ENCODE measurements around the gene USP11. TPM values are rescaled to one million over a fixed set of nuclear protein-coding genes. Genes with fewer than 3 reads are reported as not detected.

USP11 gene
- total RNA-seq, 1 donor from 2014 or later: 106 TPM

DNA sequence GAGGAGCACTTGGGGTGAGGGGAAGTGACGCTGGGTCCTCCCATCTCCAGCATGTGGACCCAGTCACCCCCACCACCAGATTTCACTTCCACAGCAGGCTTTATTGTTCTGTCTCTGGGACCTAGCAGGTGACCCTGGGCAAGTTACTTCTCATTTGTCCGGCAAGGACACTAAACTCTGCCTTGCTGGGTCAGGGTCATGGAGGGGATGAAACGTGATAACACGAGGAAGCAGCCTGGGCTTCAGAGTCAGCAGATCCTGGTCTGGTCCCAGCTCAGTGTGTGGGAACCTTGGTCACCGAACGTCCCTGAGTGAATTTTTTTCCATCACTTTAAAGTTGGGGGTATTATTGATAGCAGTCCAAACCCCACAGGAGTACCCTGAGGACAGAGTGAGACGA lies 35.3 kb upstream of the USP11 start:
- H3K4me2 ChIP-seq: peak overlapping the region; percentile 99
- no peaks in the 10 kb centered on the region for H3K9me3 Mint-ChIP-seq
- peak overlapping the region; percentile 61 for H3K27ac Mint-ChIP-seq
- peaks cover 2% of the 10 kb centered on the region for H3K27me3 ChIP-seq
- TF ChIP-seq, protein P1, sequence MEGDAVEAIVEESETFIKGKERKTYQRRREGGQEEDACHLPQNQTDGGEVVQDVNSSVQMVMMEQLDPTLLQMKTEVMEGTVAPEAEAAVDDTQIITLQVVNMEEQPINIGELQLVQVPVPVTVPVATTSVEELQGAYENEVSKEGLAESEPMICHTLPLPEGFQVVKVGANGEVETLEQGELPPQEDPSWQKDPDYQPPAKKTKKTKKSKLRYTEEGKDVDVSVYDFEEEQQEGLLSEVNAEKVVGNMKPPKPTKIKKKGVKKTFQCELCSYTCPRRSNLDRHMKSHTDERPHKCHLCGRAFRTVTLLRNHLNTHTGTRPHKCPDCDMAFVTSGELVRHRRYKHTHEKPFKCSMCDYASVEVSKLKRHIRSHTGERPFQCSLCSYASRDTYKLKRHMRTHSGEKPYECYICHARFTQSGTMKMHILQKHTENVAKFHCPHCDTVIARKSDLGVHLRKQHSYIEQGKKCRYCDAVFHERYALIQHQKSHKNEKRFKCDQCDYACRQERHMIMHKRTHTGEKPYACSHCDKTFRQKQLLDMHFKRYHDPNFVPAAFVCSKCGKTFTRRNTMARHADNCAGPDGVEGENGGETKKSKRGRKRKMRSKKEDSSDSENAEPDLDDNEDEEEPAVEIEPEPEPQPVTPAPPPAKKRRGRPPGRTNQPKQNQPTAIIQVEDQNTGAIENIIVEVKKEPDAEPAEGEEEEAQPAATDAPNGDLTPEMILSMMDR (IDR thresholded peaks at IDR 0.05): no peak
- TF ChIP-seq EZH2phosphoT487 (IDR thresholded peaks at IDR 0.05): no peak
- no peak for TF ChIP-seq EZH2 (IDR thresholded peaks at IDR 0.05)
- H3K36me3 Mint-ChIP-seq: peaks cover 63% of the 10 kb centered on the region
- peak overlapping the region; percentile 92 for H3K4me3 ChIP-seq
- H3K9me3 ChIP-seq (ENCODE audit: low read depth): no peaks in the 10 kb centered on the region
- peak overlapping the region; percentile 99 for H3K4me3 Mint-ChIP-seq
- H3K4me1 Mint-ChIP-seq: peaks cover 52% of the 10 kb centered on the region
- no peak overlapping the region for H3K9ac ChIP-seq
- H3K4me1 ChIP-seq: peaks cover 35% of the 10 kb centered on the region
- DNase-seq (ENCODE audit: low spot score): no peak
- H3K27ac ChIP-seq: peak overlapping the region; percentile 27
- peaks cover 79% of the 10 kb centered on the region for H4K20me1 ChIP-seq (ENCODE audit: low read depth)
- H3K79me2 ChIP-seq (ENCODE audit: low read depth): peaks cover 78% of the 10 kb centered on the region
- peaks cover 6% of the 10 kb centered on the region for H3K27me3 Mint-ChIP-seq (ENCODE audit: insufficient read depth, low read depth)
- peaks cover 7% of the 10 kb centered on the region for H3K36me3 ChIP-seq
- no peak overlapping the region for H2AFZ ChIP-seq (replicated peaks)
- no peaks in the 10 kb centered on the region for H3F3A ChIP-seq (ENCODE audit: low read depth)

DNA sequence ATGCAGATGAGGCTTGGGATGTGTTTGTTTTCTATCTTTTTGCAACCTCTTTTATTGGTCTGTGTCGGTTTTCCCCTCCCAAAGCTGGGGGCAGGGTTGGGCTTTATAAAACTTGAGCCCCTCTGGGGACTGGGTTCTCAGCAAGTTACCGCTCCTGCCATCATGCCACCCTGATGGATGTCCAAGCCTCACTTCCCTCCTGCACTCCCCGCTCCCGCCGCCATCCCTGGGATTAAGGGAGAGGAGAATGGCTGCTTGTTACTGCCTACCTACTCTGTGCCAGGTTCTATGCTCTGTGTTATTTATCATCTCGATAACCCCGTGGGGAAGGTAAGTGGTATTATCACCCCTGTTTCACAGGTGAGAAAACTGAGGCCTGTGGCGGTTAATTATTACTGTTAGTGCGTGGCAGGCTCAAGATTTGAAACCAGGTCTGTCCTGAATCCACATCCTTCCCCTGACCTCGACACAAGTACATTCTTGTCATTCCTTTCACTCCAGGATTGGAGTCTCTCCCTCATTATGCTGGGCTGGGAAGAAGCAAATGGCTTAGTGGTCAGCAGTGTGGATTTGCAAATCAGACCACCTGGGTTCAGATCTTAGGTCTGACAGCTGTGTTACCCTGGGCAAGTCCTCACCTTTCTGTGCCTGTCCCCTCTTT lies 34.7 kb upstream of the USP11 start:
- peaks cover 78% of the 10 kb centered on the region for H3K79me2 ChIP-seq (ENCODE audit: low read depth)
- H4K20me1 ChIP-seq (ENCODE audit: low read depth): peaks cover 80% of the 10 kb centered on the region
- H3K4me1 ChIP-seq: peaks cover 35% of the 10 kb centered on the region
- no peak overlapping the region for H3K27ac ChIP-seq
- Mint-ChIP-seq H3K27me3 (ENCODE audit: insufficient read depth, low read depth) (peaks cover 6% of the 10 kb centered on the region), H3K36me3 (peaks cover 66% of the 10 kb centered on the region), H3K9me3 (no peaks in the 10 kb centered on the region), H3K27ac (no peak overlapping the region), H3K4me1 (peaks cover 48% of the 10 kb centered on the region), H3K4me3 (no peak overlapping the region)
- H3K9ac ChIP-seq: no peak overlapping the region
- H3K9me3 ChIP-seq (ENCODE audit: low read depth): no peaks in the 10 kb centered on the region
- TF ChIP-seq, protein P1 (IDR thresholded peaks at IDR 0.05): no peak
- no peak for TF ChIP-seq EZH2 (IDR thresholded peaks at IDR 0.05)
- no peak for TF ChIP-seq EZH2phosphoT487 (IDR thresholded peaks at IDR 0.05)
- peak; percentile 51 for DNase-seq (ENCODE audit: low spot score)
- peaks cover 2% of the 10 kb centered on the region for H3F3A ChIP-seq (ENCODE audit: low read depth)
- H2AFZ ChIP-seq (replicated peaks): no peak overlapping the region
- H3K4me3 ChIP-seq: peak overlapping the region; percentile 92
- H3K27me3 ChIP-seq: no peaks in the 10 kb centered on the region
- H3K4me2 ChIP-seq: peak overlapping the region; percentile 99
- peaks cover 7% of the 10 kb centered on the region for H3K36me3 ChIP-seq

DNA sequence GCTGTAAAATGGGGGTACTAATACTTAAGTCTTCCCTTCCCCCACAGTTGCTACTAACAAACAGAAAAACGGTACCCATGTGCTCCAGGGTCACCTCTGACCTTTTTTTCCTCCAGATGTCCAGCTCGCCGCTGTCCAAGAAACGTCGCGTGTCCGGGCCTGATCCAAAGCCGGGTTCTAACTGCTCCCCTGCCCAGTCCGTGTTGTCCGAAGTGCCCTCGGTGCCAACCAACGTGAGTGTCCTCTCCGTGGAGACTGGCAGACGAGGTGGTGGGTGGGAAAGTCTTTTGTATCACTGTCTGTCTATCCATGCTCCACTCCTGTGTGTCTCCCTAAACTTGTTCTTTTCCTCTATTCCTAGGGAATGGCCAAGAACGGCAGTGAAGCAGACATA lies 34.1 kb upstream of the USP11 start:
- DNase-seq (ENCODE audit: low spot score): no peak
- Mint-ChIP-seq H3K4me3 (peak overlapping the region; percentile 24), H3K27ac (no peak overlapping the region), H3K9me3 (no peaks in the 10 kb centered on the region), H3K27me3 (ENCODE audit: insufficient read depth, low read depth) (peaks cover 6% of the 10 kb centered on the region), H3K36me3 (peaks cover 69% of the 10 kb centered on the region), H3K4me1 (peaks cover 43% of the 10 kb centered on the region)
- no peak overlapping the region for H3K4me2 ChIP-seq
- no peak overlapping the region for H3K9ac ChIP-seq
- no peak overlapping the region for H3K4me3 ChIP-seq
- H3K36me3 ChIP-seq: peaks cover 7% of the 10 kb centered on the region
- H3K4me1 ChIP-seq: peaks cover 35% of the 10 kb centered on the region
- peaks cover 4% of the 10 kb centered on the region for H3F3A ChIP-seq (ENCODE audit: low read depth)
- no peaks in the 10 kb centered on the region for H3K27me3 ChIP-seq
- H4K20me1 ChIP-seq (ENCODE audit: low read depth): peaks cover 83% of the 10 kb centered on the region
- no peaks in the 10 kb centered on the region for H3K9me3 ChIP-seq (ENCODE audit: low read depth)
- no peak overlapping the region for H3K27ac ChIP-seq
- H2AFZ ChIP-seq (replicated peaks): no peak overlapping the region
- H3K79me2 ChIP-seq (ENCODE audit: low read depth): peaks cover 77% of the 10 kb centered on the region
- TF ChIP-seq EZH2 (IDR thresholded peaks at IDR 0.05): no peak
- TF ChIP-seq, protein P1 (IDR thresholded peaks at IDR 0.05): no peak
- TF ChIP-seq EZH2phosphoT487 (IDR thresholded peaks at IDR 0.05): no peak

Measured in neural progenitor cell (in vitro differentiated cells).